NCI-H524 (cell line): ENCODE data around the gene NPC1.

ENCODE experiments used
- DNase-seq, 2 experiments: peaks; one replicate each; lab custom pipeline; 2025; lab: John Stamatoyannopoulos, UW

The NPC1 gene

GRCh38 chr18:23548275-23548674 is 38.0 kb downstream of the NPC1 start:
- DNase-seq = no peak

- no peak for DNase-seq
Measured at GRCh38 chr18:23547846-23548245, 38.5 kb downstream of the NPC1 start.

- DNase-seq = no peak
Measured at GRCh38 chr18:23547306-23547705, 39.0 kb downstream of the NPC1 start.

- no peak for DNase-seq
Measured at GRCh38 chr18:23545247-23545789, 41.0 kb downstream of the NPC1 start.

- no peak for DNase-seq
Measured at GRCh38 chr18:23542461-23542860, 43.8 kb downstream of the NPC1 start.

GRCh38 chr18:23541349-23542093 is 44.8 kb downstream of the NPC1 start:
- no peak for DNase-seq

- no peak for DNase-seq
Measured at GRCh38 chr18:23540867-23541266, 45.4 kb downstream of the NPC1 start.

- DNase-seq = no peak
Measured at GRCh38 chr18:23539911-23540525, 46.3 kb downstream of the NPC1 start.

GRCh38 chr18:23539296-23539695 is 47.0 kb downstream of the NPC1 start:
- no peak for DNase-seq

GRCh38 chr18:23538870-23539269 is 47.4 kb downstream of the NPC1 start:
- no peak for DNase-seq

- DNase-seq = no peak
Measured at GRCh38 chr18:23538001-23538400, 48.3 kb downstream of the NPC1 start.

GRCh38 chr18:23537274-23537673 is 49.0 kb downstream of the NPC1 start:
- DNase-seq = no peak

GRCh38 chr18:23536204-23536603 is 50.1 kb downstream of the NPC1 start:
- no peak for DNase-seq

- no peak for DNase-seq
Measured at GRCh38 chr18:23534276-23534675, 52.0 kb downstream of the NPC1 start.

- DNase-seq = peak in 1 of 2 experiments; percentile 16
Measured at GRCh38 chr18:23532848-23533247, 53.5 kb downstream of the NPC1 start.

GRCh38 chr18:23531912-23532311 is 54.4 kb downstream of the NPC1 start:
- DNase-seq = no peak

- no peak for DNase-seq
Measured at GRCh38 chr18:23530195-23530594, 56.1 kb downstream of the NPC1 start.

GRCh38 chr18:23529604-23530003 is 56.7 kb downstream of the NPC1 start:
- no peak for DNase-seq

GRCh38 chr18:23528580-23529472 is 57.5 kb downstream of the NPC1 start:
- DNase-seq = no peak

GRCh38 chr18:23526501-23527063 is 59.7 kb downstream of the NPC1 start:
- no peak for DNase-seq

GRCh38 chr18:23524213-23524707 is 62.0 kb downstream of the NPC1 start:
- no peak for DNase-seq
